Osteocyte (in vitro differentiated cells): ENCODE measurements around the gene PRKCE. TPM values are rescaled to one million over a fixed set of nuclear protein-coding genes. Genes with fewer than 3 reads are reported as not detected.

Source experiments
- DNase-seq: peaks from one replicate; pipeline ENCODE4 v3.0.0; 2021; ENCODE audit warnings: mixed read lengths; ENCODE audit not compliant: unreplicated experiment; ENCODE audit errors: extremely low spot score
- H3K27ac Mint-ChIP-seq: one replicate; pipeline ENCODE4 v1.8.0; 2021; ENCODE audit warnings: mild to moderate bottlenecking, mixed read lengths; ENCODE audit not compliant: unreplicated experiment
- H3K27me3 Mint-ChIP-seq: one replicate; pipeline ENCODE4 v1.8.0; 2021; ENCODE audit warnings: mixed read lengths; ENCODE audit not compliant: unreplicated experiment
- H3K36me3 Mint-ChIP-seq: one replicate; pipeline ENCODE4 v1.8.0; 2021; ENCODE audit warnings: mixed read lengths; ENCODE audit not compliant: unreplicated experiment
- H3K4me1 Mint-ChIP-seq: one replicate; pipeline ENCODE4 v1.8.0; 2021; ENCODE audit warnings: mixed read lengths; ENCODE audit not compliant: unreplicated experiment
- H3K4me3 Mint-ChIP-seq: one replicate; pipeline ENCODE4 v1.8.0; 2021; ENCODE audit warnings: mild to moderate bottlenecking, moderate library complexity, mixed read lengths; ENCODE audit not compliant: unreplicated experiment
- H3K9me3 Mint-ChIP-seq: one replicate; pipeline ENCODE4 v1.8.0; 2021; ENCODE audit warnings: mixed read lengths; ENCODE audit not compliant: unreplicated experiment
- total RNA-seq: library from RNA; stranded (reverse); gene quantifications from 2 replicates; pipeline ENCODE4 v1.2.1, GENCODE V29; 2021
- TF ChIP-seq, protein P1 (sequence below): fragments of 200-600 bp; sonication (generic); IDR thresholded peaks from 2 replicates; pipeline ENCODE4 v1.5.0; 2021; ENCODE audit warnings: antibody characterized with exemption, mild to moderate bottlenecking, moderate library complexity

PRKCE gene
- total RNA-seq, 1 donor from 2014 or later: 13.8 TPM

- no peaks in the 10 kb centered on the region for H3K9me3 Mint-ChIP-seq
- H3K4me3 Mint-ChIP-seq: no peak overlapping the region
Measured at GRCh38 chr2:46025676-46026075, 374.2 kb downstream of the PRKCE start.

DNA sequence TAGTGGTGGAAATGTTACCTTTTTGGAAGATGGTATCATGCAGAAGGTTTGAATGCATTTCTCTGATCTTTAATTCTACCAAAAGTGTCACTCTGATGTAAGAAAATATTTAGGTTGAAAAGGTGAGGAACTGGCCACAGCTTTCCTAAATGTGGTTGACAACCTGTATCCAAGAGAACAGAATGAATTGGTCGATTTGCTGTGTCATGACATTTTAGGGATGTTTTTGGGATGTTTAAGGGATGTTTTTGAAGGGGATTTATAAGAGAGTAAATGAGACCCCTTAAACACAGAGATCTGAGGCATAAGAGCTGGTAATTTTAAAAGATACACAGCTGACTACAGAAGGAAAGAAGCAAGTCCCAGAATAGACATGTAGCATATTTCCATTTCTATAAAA lies 375.0 kb downstream of the PRKCE start:
- TF ChIP-seq, protein P1, sequence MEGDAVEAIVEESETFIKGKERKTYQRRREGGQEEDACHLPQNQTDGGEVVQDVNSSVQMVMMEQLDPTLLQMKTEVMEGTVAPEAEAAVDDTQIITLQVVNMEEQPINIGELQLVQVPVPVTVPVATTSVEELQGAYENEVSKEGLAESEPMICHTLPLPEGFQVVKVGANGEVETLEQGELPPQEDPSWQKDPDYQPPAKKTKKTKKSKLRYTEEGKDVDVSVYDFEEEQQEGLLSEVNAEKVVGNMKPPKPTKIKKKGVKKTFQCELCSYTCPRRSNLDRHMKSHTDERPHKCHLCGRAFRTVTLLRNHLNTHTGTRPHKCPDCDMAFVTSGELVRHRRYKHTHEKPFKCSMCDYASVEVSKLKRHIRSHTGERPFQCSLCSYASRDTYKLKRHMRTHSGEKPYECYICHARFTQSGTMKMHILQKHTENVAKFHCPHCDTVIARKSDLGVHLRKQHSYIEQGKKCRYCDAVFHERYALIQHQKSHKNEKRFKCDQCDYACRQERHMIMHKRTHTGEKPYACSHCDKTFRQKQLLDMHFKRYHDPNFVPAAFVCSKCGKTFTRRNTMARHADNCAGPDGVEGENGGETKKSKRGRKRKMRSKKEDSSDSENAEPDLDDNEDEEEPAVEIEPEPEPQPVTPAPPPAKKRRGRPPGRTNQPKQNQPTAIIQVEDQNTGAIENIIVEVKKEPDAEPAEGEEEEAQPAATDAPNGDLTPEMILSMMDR: no peak
- DNase-seq: no peak
- H3K36me3 Mint-ChIP-seq: peaks cover 6% of the 10 kb centered on the region
- H3K4me3 Mint-ChIP-seq: no peak overlapping the region
- H3K9me3 Mint-ChIP-seq: no peaks in the 10 kb centered on the region
- no peaks in the 10 kb centered on the region for H3K27me3 Mint-ChIP-seq
- H3K27ac Mint-ChIP-seq: no peak overlapping the region
- peaks cover 11% of the 10 kb centered on the region for H3K4me1 Mint-ChIP-seq

More at GRCh38 chr2:46025676-46026075, 374.2 kb downstream of the PRKCE start:
- Mint-ChIP-seq H3K36me3 (peaks cover 6% of the 10 kb centered on the region), H3K27me3 (no peaks in the 10 kb centered on the region), H3K4me1 (peaks cover 8% of the 10 kb centered on the region), H3K27ac (no peak overlapping the region)
- TF ChIP-seq, protein P1: no peak
- DNase-seq: no peak

- H3K27me3 Mint-ChIP-seq: no peaks in the 10 kb centered on the region
- peaks cover 6% of the 10 kb centered on the region for H3K36me3 Mint-ChIP-seq
- H3K9me3 Mint-ChIP-seq: peaks cover 3% of the 10 kb centered on the region
- H3K4me1 Mint-ChIP-seq: peaks cover 14% of the 10 kb centered on the region
- DNase-seq: no peak
- no peak overlapping the region for H3K27ac Mint-ChIP-seq
- H3K4me3 Mint-ChIP-seq: no peak overlapping the region
- TF ChIP-seq, protein P1: peak; percentile 16
Measured at GRCh38 chr2:46029332-46029811, 377.9 kb downstream of the PRKCE start.

DNA sequence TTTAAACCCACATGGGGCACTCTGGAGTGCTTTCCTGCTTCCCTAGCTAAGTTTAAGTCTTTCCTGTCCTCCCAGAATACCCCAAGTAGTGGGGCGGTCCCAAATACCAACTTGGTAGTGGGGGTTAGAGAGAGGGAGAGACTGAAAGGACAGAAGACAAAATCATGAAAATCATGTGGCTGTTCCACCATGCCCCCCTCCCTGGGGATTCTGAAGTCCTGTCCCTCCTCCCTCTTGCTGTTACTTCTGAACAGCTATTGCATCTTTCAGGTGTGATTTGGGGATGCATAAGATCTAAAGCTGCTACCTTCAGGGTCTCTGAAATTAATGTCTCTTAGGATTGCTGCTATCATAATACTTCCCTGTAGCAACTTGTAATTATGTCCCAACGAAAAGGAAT lies 378.9 kb downstream of the PRKCE start:
- peaks cover 16% of the 10 kb centered on the region for H3K4me1 Mint-ChIP-seq
- H3K27ac Mint-ChIP-seq: no peak overlapping the region
- peaks cover 3% of the 10 kb centered on the region for H3K9me3 Mint-ChIP-seq
- no peaks in the 10 kb centered on the region for H3K27me3 Mint-ChIP-seq
- no peak for DNase-seq
- TF ChIP-seq, protein P1: no peak
- H3K4me3 Mint-ChIP-seq: no peak overlapping the region
- H3K36me3 Mint-ChIP-seq: no peaks in the 10 kb centered on the region

- H3K27me3 Mint-ChIP-seq: no peaks in the 10 kb centered on the region
- no peak overlapping the region for H3K4me3 Mint-ChIP-seq
- TF ChIP-seq, protein P1: no peak
- H3K36me3 Mint-ChIP-seq: no peaks in the 10 kb centered on the region
- peaks cover 3% of the 10 kb centered on the region for H3K9me3 Mint-ChIP-seq
- no peak for DNase-seq
- H3K27ac Mint-ChIP-seq: no peak overlapping the region
- H3K4me1 Mint-ChIP-seq: peaks cover 30% of the 10 kb centered on the region
Measured at GRCh38 chr2:46032161-46032813, 380.8 kb downstream of the PRKCE start.
